WTC11 (cell line): ENCODE data around the gene ADD1.

Experiments used
- CREB1 ChIP-seq: sonication (generic); formaldehyde crosslinking; IDR thresholded peaks from 2 replicates; pipeline ENCODE4 v1.8.0; 2023; ENCODE audit warnings: mild to moderate bottlenecking, missing genetic modification reagents
- ETV6 ChIP-seq: sonication (generic); formaldehyde crosslinking; IDR thresholded peaks from 2 replicates; pipeline ENCODE4 v1.8.1; 2022; ENCODE audit warnings: mild to moderate bottlenecking, missing genetic modification reagents
- HMGXB4 ChIP-seq: sonication (generic); formaldehyde crosslinking; IDR thresholded peaks from 2 replicates; pipeline ENCODE4 v1.8.1; 2023; ENCODE audit warnings: mild to moderate bottlenecking, moderate library complexity, missing genetic modification reagents
- NFE2L1 ChIP-seq: sonication (generic); formaldehyde crosslinking; IDR thresholded peaks from 2 replicates; pipeline ENCODE4 v1.8.1; 2023; ENCODE audit warnings: missing genetic modification reagents
- NR3C1 ChIP-seq: sonication (generic); formaldehyde crosslinking; conservative IDR thresholded peaks from 2 replicates; pipeline ENCODE4 v1.8.1; 2023; ENCODE audit warnings: low read depth, mild to moderate bottlenecking, missing genetic modification reagents
- SP1 ChIP-seq: sonication (generic); formaldehyde crosslinking; conservative IDR thresholded peaks from 2 replicates; pipeline ENCODE4 v1.8.1; 2022; ENCODE audit warnings: missing genetic modification reagents
- TEAD1 ChIP-seq: sonication (generic); formaldehyde crosslinking; IDR thresholded peaks from 2 replicates; pipeline ENCODE4 v1.8.0; 2022; ENCODE audit warnings: mild to moderate bottlenecking, missing genetic modification reagents
- TEAD4 ChIP-seq: sonication (generic); formaldehyde crosslinking; IDR thresholded peaks from 2 replicates; pipeline ENCODE4 v1.8.0; 2022; ENCODE audit warnings: mild to moderate bottlenecking, missing genetic modification reagents
- TF ChIP-seq, protein P1 (sequence below): fragments of 200-600 bp; IDR thresholded peaks from 2 replicates; pipeline ENCODE4 v1.8.0; 2022; ENCODE audit warnings: antibody characterized with exemption
- TF ChIP-seq, protein P2 (sequence below): sonication (generic); formaldehyde crosslinking; IDR thresholded peaks from 2 replicates; pipeline ENCODE4 v1.8.0; 2022; ENCODE audit warnings: mild to moderate bottlenecking, missing genetic modification reagents
- TF ChIP-seq, protein P3 (sequence below): sonication (generic); formaldehyde crosslinking; IDR thresholded peaks from 2 replicates; pipeline ENCODE4 v1.8.0; 2023; ENCODE audit warnings: missing genetic modification reagents
- TF ChIP-seq, protein P4 (sequence below): sonication (generic); formaldehyde crosslinking; IDR thresholded peaks from 2 replicates; pipeline ENCODE4 v1.8.1; 2022; ENCODE audit warnings: low read depth, missing genetic modification reagents, borderline replicate concordance

DNA sequence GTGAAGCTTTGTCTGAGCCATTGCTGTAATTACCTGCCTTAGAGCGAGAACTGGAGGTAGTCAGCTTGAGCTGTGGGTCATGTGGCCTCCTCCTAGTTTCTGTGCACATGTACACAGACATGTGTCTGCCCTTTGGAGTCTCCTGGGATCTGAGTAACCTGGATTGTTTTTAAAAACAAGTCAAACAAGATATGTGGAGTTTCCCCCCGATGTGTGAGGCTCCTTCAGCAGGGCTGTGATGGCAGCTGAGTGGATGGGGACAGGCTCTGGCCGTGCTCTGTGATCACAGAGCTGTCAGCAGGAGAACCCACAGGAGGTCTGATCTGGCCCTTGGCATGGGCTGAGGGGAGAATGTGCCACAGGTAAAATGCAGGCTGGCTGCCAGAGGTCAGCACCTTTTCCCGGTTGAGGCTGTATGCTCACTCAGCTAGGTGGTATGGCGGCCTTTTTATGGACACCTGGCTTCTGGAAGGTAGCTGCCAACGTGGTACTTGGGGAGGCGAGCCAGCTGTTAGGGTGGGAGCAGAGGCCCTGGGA is 81.2 kb downstream of the ADD1 start:
- TF ChIP-seq, protein P1, sequence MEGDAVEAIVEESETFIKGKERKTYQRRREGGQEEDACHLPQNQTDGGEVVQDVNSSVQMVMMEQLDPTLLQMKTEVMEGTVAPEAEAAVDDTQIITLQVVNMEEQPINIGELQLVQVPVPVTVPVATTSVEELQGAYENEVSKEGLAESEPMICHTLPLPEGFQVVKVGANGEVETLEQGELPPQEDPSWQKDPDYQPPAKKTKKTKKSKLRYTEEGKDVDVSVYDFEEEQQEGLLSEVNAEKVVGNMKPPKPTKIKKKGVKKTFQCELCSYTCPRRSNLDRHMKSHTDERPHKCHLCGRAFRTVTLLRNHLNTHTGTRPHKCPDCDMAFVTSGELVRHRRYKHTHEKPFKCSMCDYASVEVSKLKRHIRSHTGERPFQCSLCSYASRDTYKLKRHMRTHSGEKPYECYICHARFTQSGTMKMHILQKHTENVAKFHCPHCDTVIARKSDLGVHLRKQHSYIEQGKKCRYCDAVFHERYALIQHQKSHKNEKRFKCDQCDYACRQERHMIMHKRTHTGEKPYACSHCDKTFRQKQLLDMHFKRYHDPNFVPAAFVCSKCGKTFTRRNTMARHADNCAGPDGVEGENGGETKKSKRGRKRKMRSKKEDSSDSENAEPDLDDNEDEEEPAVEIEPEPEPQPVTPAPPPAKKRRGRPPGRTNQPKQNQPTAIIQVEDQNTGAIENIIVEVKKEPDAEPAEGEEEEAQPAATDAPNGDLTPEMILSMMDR, result no peak
- TF ChIP-seq, protein P2, sequence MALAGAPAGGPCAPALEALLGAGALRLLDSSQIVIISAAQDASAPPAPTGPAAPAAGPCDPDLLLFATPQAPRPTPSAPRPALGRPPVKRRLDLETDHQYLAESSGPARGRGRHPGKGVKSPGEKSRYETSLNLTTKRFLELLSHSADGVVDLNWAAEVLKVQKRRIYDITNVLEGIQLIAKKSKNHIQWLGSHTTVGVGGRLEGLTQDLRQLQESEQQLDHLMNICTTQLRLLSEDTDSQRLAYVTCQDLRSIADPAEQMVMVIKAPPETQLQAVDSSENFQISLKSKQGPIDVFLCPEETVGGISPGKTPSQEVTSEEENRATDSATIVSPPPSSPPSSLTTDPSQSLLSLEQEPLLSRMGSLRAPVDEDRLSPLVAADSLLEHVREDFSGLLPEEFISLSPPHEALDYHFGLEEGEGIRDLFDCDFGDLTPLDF (CRISPR knock-in tag), result no peak
- no peak for TF ChIP-seq SP1 (CRISPR knock-in tag)
- TF ChIP-seq, protein P3, sequence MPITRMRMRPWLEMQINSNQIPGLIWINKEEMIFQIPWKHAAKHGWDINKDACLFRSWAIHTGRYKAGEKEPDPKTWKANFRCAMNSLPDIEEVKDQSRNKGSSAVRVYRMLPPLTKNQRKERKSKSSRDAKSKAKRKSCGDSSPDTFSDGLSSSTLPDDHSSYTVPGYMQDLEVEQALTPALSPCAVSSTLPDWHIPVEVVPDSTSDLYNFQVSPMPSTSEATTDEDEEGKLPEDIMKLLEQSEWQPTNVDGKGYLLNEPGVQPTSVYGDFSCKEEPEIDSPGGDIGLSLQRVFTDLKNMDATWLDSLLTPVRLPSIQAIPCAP (CRISPR knock-in tag), result no peak
- TF ChIP-seq CREB1, result no peak
- no peak for TF ChIP-seq ETV6 (CRISPR knock-in tag)
- TF ChIP-seq TEAD1 (CRISPR knock-in tag), result no peak
- no peak for TF ChIP-seq NR3C1 (CRISPR knock-in tag)
- TF ChIP-seq, protein P4, sequence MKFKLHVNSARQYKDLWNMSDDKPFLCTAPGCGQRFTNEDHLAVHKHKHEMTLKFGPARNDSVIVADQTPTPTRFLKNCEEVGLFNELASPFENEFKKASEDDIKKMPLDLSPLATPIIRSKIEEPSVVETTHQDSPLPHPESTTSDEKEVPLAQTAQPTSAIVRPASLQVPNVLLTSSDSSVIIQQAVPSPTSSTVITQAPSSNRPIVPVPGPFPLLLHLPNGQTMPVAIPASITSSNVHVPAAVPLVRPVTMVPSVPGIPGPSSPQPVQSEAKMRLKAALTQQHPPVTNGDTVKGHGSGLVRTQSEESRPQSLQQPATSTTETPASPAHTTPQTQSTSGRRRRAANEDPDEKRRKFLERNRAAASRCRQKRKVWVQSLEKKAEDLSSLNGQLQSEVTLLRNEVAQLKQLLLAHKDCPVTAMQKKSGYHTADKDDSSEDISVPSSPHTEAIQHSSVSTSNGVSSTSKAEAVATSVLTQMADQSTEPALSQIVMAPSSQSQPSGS (CRISPR knock-in tag), result no peak
- TF ChIP-seq NFE2L1 (CRISPR knock-in tag), result no peak
- no peak for TF ChIP-seq TEAD4
- no peak for TF ChIP-seq HMGXB4
